Endothelial cell of hepatic sinusoid (primary cell): Measurements from ENCODE around the gene LRIG1.

ENCODE experiments used
- in situ Hi-C: cut with HindIII; loops from 2 replicates; pipeline ENCODE4 v1.10.0; 2017; ENCODE audit warnings: low sequenced_read_pairs

Gene LRIG1

DNA sequence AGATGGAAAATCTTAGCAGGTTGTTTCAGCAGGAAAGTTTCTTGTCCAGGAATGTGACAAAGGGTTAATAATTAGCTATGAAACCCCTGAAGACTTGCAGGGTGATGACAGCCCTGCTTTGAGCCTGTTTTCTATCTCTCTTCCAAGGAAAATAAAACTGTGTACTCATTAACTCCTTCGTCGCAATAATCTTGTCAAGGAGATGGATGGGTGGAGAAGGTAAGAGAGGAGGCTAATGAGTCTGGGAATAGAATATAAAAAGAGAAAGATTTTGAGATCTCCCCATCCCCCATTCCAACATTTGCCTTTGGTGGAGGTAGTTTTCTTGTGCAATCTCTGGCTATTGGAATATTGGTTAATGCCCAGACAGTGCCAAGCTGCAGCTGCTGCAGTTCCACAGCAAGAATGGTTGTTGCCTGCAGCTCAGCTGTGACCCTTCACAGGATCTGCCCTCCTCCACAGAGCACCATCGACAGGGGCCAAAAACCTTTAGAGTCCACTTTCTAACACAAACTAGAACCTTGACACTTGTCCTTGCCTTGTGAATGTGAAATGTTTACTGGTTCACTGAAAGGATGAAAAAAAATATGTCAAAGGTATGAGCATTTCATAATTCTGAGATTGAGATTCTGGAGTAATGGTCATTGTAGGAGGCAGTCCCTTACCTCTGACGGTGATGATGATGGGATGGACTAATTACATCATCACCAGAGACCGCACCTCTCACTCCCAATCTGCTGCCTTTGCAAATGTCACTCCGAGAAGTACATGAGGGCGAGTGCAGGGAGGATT lies 4.2 kb upstream of the LRIG1 start:
- in situ Hi-C loops: no loop called here

DNA sequence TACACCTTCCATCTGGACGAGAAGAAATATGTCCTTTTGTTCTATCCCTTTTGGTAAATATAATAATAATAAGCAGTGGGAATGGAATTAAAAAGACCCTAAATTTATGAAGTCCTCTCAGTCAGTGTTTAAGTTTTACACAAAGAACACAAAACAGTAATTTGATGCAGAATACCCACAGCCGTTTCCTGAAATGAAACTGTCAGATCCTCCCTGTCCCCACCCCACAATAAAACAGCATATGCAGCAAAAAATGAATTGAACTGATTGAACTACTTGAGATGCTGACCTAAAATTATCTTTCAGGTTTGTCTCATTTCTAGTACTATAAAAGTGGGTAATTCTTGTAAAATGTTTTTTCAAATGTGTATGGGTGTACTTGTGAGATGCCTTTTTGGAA lies 2.2 kb upstream of the LRIG1 start:
- in situ Hi-C loops: no loop called here

DNA sequence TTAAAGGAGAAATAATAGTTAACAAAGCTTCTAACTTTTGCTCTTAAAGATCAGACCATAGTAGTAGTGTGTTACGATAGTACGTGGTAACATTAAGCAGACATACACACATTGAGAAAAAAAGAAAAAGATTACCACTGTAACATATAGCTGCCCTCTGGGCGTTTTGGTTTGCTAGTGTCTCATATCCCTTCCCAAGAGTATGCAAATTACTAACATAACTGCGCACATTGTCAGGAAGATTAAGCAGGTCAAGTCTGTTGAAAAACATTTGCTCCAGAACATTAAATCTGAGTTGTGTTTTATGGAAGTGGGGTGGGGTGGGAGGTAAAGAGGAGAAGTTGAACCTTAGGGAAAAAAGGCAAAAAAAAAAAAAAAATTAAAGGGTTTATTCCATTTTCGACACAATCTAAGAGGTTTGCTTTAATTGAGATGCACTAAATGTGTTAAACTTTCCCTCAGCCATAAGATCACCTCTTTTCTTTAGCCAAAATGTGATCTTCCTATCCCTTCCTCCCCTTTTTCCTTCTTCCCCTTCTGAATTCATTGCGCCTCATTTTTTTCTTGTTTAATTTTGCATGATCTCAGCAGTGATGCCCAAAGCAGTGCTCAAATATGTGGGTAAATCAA lies 1.5 kb upstream of the LRIG1 start:
- in situ Hi-C loops: no loop called here

DNA sequence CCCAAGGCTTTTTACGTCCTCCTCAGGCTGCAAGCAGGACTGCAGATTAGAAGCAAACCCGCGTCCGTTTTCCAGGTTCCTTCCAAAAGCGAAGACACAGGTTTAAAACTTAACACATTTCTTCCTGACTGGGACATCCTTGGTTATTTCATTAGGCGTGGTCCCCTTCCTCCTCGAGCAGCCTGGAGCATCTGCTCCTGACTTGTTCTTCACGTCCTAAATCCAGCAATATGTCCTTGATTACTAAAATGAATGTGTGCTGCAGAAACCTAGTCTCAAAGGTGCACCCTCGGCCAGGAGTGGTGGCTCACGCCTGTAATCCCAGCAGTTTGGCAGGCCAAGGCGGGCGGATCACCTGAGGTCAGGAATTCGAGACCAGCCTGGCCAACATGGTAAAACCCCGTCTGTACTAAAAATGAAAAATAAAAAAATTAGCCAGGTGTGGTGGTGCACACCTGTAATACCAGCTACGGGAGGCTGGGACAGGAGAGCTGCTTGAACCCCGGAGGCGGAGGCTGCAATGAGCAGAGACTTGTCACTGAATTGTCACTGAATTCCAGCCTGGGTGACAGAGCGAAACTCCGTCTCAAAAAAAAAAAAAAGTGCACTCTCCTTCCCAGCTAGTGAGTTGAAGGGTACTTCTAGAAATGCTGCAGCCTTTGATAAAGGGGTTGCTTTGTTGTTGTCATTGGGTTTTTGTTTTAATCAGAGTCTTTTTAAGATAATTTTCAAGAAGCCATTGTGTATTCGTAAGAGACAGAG lies 842 bp upstream of the LRIG1 start:
- in situ Hi-C loops: no loop called here

DNA sequence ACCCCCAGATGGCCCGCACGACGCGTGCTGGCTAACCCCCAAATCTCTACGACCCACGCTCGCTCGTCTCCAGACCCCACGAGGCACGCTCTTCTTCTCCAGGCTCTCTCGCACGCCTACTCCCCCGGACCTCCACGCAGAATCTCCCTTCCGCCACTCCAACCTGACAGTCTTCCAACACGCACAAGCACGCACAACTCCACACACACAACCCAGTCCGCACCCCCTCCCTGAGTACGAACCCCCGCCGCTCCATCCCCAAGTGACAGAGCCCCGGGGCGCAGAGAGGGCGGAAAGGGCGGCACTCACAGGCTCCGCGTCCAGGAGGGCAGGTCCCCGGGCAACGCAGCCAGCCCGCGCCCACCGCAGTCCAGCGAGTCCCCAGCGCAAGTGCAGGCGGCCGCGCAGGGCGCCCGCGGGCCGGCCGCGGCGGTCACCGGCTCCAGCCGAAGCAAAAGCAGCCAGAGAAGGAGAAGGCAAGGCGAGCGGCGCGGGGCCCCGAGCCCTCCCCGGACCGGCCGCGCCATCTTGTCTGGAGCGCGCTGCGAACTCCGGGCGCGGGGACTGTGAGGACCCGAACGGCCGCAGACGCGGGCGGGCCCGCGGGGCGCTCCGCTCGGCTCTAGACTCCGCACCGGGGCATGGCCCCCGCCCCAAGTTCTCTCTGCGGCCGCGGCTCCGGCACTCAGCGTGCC lies 794 bp downstream of the LRIG1 start:
- in situ Hi-C loops: no loop called here

DNA sequence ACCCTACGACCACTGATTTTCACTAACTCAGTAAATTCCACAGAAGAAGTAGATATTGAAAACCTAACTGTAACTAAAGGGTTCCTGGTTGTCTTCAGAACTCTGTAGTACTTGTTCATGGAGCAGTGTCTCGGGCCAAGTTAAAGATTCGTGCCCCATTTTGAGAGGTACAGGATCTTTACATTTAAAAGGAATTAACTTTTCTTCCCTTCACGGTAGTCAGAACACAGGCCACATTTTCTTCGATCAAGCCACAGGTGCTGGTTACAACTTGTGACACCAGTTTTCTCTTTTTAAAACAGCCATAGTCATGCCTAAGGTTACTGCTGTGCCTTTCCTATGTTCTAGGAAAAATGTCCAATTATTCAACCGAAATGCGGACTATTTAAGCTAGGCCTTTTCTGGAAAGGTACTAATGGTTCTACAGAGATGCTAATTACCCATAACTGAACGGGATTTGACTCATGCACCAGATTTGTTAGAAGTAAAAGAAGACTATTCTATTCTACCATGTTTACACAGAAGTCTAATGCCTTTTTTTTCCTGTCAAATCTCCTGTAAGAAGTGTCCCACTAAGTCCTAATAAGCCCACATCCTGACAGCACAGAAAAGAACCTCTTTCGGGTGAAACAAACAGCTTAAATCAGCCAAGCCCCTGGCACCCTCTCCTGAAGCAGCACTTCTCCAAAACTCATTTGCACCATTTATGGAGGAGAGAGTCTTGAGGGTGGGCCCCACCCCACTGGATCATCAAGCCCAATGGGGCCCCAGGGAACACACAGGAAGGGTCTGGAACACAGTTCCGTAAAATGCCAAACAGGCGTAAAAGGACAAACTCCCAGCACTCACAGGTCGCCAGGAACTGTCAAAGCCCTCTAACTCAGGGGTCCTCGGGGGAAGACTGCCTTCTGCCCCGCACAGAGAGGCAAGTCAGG lies 1.9 kb downstream of the LRIG1 start:
- in situ Hi-C loops: no loop called here

DNA sequence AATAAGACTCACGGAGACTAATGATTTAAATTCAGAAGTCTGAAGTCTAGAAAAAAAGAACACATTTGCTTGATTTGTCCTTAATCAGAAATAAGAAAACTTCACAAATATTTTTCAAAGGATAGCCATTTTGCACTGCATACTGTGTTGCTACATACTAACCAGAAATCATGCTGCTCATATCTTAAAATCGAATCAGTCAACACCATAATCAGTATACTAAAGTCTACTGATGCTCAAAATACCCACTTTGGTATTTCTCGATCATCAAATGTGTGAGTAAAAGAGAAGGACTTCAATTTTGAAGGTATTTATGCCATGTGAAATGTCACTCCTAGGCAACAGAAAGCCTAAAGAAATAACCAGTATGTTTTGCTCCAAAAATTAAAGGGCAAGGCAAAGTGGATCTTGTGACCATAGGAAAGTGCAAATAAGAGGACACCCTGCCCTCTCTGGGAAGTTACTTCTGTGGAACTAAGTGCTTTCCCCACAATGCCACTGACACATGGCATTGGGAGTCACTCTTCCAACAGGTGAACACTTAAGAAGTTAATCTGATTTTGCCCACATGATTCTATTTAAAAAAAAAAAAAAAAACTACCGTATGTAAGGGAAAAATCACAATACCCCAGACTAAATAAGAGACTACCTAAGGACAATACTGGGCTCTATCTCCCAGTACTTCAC lies 2.7 kb downstream of the LRIG1 start:
- in situ Hi-C loops: no loop called here

DNA sequence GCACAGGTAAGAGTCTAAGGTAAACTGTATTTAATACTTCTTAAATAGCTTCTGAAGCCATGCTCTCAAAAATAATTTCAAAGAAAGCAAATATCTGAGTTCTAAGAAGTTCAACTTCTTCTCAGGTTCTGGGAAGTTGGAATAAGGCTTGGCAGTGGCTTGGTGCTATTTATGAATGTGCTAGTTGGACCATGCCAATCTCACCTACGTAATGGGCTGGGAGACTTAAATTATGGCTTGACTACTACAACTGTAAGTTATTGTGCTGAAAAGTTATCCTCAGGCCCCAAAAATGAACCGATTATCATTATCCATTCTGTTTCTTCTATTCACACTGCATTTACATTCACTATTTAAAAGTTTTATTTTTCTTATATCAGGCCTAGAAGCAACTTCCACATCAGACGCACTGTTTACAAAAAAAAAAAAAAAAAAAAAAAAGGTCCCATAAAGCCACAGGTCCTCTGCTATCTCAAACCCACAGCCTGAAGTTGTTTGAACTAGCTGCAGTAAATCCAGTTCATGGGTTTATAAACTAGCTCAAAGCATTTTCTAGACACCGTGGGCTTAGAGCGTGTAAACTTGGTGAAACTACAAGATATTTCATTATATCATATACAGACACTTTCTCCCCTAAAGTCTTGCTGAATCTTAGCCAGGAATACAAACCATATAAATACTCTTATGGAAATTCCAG lies 3.4 kb downstream of the LRIG1 start:
- in situ Hi-C loops: no loop called here

DNA sequence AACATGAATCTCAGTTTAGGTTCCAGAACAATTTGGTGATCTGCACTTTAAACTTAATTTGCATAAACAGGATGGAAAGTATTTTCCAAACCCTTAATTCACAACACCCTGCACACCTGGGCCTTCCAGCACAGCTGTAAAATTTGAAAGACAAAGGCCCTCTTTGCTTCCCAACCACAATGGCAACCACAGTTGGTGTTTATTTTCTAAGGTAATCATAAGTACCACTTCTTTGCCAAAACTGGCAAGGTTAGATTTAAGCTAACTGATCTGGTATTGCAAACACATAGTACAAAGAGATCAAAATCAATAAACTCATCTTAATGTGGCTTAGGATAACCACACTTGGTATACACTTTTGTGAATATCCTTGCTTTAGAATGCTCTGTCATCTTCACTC lies 4.1 kb downstream of the LRIG1 start:
- in situ Hi-C loops: no loop called here

DNA sequence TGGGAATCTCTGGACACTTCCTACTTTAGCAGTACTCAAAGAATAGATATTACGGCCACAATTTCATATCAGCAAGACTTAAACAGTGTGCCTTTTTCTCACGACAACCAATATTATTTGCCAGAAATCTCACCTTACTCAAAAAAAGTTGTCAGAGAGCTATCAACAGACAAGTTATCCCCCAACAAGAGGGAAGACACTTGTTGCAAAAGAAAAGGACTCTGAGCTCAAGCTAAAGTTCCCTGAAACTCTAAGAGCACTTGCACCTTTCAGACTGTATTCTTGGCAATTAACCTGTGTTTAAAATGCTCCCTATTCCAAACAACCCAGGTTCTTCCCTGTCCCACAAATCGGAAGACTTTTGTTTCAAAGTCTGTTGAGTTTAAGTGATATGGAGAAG lies 4.5 kb downstream of the LRIG1 start:
- in situ Hi-C loops: no loop called here

DNA sequence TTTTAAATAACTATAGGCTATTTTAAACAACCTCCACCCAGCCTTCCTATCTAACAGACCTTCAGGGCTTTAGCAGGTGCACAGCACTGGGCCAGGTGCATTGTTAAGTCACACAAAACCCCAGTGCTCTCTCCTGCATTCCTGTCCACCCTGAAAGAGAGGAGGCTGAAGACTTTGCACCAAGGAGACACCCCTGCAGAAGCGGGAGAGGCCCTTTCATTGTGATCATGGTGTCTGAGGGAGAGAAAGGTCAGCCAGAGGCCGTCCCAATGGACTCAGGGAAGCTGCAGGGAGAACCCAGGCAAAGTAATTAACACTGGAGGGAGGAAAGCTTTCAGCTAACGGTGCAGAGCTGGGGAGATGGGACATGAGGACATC lies 5.2 kb downstream of the LRIG1 start:
- in situ Hi-C loops: no loop called here

DNA sequence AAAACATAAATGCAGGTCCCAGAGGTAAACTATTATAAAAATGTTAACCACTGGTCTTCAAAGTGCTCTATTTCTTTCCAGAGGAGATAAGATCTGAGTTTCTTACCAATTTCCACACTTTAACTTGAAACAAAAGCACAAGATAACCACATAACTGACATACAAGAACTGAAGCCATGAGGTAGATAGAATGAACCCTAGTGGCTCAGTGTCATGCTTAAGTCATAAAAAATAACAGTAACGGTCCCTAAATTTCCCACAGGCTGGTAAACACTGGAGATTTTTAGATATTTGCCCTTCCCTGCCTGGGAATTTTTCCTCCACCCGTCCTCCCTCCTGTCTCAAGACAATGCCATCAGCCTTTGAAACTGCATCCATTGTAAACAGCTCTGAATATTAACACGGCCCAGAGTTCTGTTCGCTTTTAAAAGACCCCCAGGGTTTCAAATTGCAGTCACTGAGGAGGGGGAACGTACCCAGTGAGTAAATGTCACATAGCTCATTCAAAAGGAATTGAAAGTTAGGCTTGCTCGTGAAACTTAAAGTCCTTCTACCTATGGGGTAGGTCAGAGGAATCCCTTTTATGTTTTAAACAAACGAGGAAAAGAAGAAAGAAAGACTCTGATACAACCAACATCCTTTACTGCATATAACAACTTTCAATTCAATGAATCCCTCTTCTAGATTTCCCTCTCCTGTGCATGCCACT lies 5.7 kb downstream of the LRIG1 start:
- in situ Hi-C loops: loop anchor here (5.0 kb wide), 1 partner anchor 88 kb away; no protein-coding TSS in a partner anchor

DNA sequence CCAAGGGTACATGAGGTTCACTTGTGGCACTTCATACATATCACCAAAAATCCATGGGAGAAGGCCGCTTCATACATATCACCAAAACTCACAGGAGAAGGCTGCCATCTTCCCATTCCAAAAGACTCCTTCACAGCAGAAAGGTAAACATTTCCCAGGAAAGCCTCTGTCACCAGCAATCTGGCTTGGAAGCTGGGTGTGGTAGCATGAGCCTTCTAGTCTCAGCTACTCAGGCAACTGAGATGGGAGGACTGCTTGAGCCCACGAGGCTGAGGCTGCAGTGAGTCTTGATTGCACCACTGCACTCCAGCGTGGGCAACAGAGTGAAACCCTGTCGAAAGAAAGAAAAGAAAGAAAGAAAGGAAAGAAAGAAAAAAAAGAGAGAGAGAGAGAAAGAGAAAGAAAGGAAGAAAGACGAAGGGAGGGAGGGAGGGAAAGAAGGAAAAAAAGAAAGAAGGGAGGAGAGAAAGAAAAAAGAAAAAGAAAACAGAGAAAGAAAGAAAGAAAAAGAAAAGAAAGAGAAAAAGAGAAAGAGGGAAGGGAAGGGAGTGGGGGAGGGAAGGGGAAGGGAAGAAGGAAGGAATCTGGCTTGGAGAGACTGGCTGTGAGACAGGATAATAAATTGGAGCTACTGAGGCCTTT lies 7.2 kb downstream of the LRIG1 start:
- in situ Hi-C loops: loop anchor here (5.0 kb wide), 1 partner anchor 86 kb away; no protein-coding TSS in a partner anchor

DNA sequence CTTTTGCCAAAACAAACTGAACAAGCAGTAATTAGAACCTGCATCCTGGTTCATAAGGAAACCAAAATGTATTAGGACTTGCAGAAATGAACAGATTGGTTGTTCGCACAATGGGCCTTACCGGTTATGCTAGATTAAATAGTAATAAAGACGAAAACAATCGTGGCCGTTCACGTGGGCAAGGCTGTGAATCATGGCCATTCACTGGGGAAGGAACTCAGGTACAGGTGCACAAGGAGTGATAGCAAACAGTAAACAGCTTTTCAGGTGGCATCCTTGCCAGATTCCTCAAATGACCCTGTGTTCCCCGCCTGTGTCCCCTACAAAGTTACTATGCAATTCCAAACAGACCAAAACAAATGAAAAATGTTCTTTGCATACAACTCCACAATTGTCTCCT lies 8.2 kb downstream of the LRIG1 start:
- in situ Hi-C loops: loop anchor here (5.0 kb wide), 1 partner anchor 85 kb away; no protein-coding TSS in a partner anchor

DNA sequence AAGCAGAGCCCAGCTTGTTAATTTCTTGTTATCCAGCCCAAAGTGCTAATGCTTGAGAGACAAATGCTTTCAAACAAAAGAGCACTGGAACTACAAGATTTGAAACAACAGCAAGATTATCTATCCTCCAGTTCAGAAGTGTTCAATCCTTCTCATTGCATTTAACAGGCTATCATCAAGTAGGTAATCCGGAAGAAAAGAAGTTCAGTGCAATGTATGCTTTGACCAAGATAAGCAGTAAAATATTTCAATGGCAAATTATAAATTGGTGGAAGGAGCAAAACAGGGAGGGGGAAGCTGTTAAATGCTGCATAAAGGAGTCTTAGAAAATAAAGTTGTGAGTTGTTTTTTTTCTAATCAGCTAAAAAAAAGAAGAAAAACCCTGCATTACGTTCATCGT lies 8.8 kb downstream of the LRIG1 start:
- in situ Hi-C loops: loop anchor here (5.0 kb wide), 1 partner anchor 85 kb away; no protein-coding TSS in a partner anchor

DNA sequence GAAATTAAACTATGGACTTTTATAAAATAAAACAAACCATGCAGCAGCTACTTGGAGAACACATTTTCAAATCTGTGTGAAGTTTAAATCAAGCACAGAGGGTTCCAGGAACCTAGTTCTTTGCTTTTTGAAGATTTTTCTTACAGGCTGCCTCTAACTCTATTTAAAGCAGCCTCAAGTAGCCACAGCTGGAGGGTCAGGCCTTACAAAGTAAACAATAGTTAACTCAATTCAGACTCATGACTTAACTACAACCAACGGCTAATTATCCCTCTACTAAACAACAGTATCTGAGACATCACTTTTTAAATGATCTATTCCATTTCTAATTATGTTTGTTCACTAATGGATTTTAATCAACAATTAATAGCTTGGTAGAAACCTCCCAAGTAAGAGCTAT lies 9.8 kb downstream of the LRIG1 start:
- in situ Hi-C loops: loop anchor here (5.0 kb wide), 1 partner anchor 84 kb away; no protein-coding TSS in a partner anchor

DNA sequence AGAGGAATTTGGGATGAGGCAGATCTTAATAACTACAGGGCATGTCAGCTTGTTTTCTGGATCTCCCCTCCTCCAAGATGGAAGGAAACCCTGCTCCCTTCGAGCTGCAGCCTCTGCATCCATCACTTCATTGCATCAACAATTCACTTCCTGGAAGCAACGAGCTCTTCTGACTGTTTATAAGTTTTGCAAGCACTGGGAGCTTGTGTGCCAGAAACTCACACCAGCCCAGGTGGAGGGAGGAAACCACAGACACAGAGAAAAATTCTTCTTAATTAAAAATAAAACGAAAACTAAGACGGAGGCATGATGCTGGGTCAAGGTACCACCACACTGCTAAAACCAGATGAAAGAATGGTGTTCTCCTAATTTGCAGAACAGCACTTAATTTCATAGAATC lies 10.6 kb downstream of the LRIG1 start:
- in situ Hi-C loops: loop anchor here (5.0 kb wide), 1 partner anchor 83 kb away; no protein-coding TSS in a partner anchor

DNA sequence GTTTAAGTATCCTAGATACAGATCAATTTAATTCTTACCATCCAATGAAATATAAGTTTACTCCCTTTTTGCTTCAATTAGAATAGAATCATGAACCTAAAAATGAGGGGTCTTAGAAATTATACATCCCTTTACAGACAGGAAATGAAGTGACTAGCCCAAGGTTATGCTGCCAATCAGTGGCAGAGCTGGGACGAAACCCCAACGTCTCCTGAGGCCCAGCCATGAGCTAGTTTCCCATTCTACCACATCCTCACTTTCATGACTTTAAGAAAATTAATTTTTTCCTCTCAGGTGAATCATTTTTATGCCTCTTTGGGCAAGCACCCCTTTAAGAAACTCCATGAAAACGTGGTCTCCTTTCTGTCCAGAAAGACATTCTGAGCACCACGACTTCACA lies 11.2 kb downstream of the LRIG1 start:
- in situ Hi-C loops: no loop called here
